Right lobe of liver (tissue), 4 donors: ENCODE results near the gene SCN4A.

Experiments
- CTCF ChIP-seq, 4 donors: fragments of 200-600 bp in 3 of 4; fragments of 450-650 bp in 1 of 4; IDR thresholded peaks; one replicate each; pipeline versions ENCODE4 v1.5.1 to v1.8.0; 2016 to 2022; ENCODE audit warnings: antibody characterized with exemption in 4 of 4, mild to moderate bottlenecking in 2 of 4
- POLR2A ChIP-seq: fragments of 450-650 bp; IDR thresholded peaks from one replicate; pipeline ENCODE4 v1.6.1; 2017; ENCODE audit warnings: antibody characterized with exemption, mild to moderate bottlenecking
- donor health status: DM: no; HTN: no; CAD: no.
- donor health status: DM: no; HTN: no; CAD: no.
- donor health status: DM: no; HTN: yes; CAD: no.

GRCh38 chr17:64008830-64009229 is 36.1 kb upstream of the SCN4A start:
- no peak for TF ChIP-seq CTCF (IDR thresholded peaks at IDR 0.05)
- no peak for TF ChIP-seq POLR2A
